GM21619 (cell line): Measurements from ENCODE around the gene CDSN.

Experiments used
- ATAC-seq: cut with Tn5 transposase; IDR thresholded peaks from one replicate; pipeline ENCODE4 v1.9.1; 2021; ENCODE audit not compliant: unreplicated experiment

CDSN gene

DNA sequence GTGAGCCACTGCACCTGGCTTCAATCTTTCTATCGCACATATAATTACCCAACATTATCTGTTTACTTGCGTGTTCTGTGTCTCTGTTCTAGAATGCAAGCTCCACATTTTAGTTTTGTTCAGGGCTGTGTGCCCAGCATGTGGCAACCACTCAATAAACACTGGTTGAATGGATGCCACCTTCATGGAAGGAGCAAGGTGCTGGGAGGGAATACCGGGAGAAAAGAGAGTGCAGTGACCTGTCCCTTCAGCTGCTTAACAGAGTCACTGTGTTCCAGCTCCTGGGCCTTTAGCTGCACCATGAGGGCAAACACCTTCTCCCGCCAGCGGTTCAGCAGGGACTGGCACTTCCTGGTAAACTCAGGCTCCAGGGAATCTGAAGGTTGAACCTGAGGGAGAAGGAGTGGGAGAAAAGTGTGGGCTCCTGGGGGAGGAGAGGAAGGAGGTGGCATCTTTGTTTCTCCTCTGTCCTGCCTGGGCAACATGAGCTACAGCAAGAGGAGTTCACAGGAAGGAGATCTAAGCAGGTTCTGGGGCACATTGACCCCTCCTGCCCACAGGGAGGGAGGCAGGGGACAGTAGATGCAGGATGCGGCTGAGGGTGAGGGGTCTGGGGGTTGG, 29.7 kb upstream of the CDSN start:
- no peak for ATAC-seq

DNA sequence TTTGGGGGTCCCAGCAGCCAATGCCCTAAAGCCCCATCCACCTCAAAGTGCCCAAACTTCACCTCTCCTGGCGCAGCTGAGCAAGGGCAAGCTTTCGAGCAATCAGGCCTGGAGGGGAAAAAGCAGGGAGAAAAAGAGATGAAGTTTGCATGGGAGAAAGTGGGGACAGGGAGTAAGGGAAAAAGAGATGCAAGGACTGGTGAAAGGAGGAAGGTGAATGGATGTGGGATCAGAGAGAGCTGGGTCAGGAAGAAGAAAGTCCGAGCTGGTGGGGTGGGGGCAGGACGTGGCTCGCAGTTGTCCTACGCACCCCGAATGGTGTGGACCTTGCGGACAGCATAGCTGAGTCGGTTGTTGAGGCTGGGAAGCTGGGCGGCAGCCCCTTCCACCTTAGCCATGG, 25.1 kb upstream of the CDSN start:
- ATAC-seq: no peak

DNA sequence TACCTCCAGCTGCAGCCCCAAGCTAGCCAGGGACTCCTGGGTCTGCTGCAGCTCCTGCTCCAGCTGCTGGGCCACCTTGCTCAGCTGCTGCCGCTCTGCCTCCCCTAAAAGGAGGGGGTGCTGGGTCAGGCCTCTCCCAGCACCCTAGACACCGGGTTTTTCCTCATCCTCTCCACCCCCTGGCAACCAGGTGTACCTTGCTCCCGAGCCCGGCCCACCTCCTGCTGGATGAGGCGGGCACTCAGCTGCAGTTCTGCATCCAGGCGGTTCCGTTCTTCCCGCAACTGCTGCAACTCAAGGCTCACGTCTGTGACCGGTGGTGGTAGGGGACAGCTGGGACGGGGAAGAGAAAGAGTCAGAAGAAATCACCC, 24.7 kb upstream of the CDSN start:
- no peak for ATAC-seq

DNA sequence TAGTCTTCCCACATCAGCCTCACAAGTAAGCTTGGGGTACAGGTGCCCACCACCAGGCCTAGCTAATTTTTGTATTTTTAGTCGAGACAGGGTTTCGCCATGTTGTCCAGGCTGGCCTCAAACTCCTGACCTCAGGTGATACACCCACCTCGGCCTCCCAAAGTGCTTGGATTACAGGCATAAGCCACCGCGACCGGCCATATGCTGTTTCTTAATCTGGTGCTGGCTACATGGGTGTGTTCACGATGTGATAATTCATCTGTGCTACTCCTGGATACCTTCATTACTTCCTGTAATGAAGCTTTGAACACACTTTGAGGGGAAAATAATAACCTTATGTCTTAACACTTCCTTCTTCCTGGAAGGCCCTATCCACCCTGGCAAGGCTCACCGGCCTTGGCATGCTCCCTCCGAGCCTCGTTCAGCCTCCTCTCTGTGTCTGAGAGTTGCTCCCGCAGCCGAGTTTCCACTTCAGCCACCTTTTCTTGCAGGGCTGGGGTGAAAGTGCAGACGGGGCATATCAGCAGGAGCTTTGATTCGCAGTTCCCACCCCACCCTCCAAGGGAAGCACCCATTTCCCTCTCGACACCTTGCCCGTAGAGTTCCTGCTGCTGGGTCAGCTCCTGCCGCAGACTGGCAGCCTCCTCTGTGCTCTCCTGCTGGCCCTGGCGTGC, 24.2 kb upstream of the CDSN start:
- ATAC-seq: no peak

DNA sequence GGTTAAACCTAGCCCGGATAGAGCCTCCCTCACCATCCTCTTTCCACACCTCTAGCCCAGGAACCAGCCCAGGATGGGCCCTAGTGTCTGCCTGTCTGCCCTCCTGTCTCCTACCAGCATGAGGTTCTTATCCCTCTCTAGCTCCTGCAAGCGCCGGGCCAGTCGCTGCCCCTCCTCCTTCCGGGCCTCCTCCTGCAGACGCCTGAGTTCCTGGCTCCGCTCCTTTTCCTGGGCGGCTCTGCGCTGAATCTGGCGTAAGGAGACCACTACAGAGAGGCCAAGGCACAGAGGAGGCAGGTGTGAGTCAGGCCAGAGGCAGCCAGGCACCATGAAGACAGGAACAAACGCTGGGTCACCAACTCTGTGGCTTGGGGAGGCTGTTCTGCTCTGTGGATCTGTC, 22.9 kb upstream of the CDSN start:
- ATAC-seq: no peak

DNA sequence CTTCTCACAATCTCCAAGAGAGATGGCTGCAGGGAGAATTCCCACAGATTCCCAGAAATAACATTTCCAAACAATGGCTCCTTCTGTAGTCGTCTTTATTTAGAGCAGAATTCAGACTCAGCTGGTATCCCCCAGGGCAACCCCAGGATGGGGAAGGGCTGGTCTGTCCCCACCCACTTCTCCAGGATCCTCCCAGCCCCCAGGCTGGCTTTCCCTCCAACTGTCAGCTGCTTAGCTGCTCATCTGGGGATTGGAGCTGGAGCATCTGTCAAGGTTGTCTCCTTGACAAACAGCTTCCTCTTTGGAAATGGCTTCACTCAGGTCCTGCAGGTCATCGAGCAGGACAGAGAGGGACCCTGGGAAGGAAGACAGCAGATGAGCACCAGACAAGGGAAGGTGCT, 22.1 kb upstream of the CDSN start:
- no peak for ATAC-seq

DNA sequence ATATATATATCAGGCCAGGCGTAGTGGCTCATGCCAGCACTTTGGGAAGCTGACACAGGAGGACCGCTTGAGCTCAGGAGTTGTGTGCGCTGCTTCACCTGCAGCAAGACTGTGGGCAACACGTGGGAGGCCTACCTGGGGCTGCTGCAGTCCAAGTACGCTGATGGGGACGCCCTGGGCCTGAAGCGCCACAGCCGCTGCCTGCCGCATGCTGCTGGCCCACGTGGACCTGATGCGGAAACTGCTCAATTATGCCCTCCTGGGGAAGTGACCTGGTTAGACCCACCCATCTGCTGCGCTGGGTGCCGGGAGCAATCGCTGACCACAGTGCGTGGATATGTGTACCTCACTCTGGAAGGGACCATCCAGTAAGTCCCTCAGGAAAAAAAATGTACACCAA, 20.4 kb upstream of the CDSN start:
- no peak for ATAC-seq

DNA sequence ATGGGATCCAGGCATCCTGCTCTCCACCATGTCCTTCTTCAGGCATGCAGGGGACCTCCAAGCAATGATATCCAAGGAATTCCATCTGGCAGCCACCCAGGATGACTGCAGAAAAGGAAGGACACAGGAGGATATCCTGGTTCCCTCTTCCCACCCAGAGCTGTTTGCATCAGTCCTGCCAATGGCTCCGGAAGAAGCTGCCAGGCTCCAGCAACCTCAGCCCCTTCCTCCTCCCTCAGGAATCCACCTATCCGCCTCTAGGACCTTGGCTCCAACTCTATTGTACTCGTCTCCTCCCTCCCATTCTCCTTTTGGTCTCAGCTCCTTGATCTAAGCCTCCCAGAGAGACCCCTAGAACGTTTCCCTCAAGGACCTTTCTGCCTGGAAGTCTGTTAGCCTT, 19.4 kb upstream of the CDSN start:
- ATAC-seq: no peak

DNA sequence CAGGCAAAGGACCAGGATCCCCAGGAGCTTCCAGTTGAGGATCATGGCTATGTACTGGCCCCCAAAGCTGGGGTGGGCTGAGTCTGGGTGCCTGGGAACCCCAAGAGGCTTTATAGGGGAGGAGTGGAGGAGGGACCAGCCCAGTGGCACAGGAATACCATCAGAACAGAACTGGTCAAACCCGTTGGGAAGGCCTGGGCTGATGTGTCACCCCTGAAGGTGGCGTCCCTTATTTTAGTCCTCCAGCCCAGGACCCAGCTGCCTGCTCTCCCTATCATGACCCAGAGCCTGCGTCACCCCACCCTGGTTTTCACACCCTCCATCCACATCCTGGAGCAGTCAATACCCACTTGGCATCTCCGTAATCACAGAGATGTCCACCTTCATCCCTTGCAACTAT, 18.7 kb upstream of the CDSN start, which contains the start of gene PSORS1C2:
Gene PSORS1C2, minus strand, starts transcription at position 85 of the 400 bp plus-strand sequence. Its CDS starts 40 bp downstream, at position 45.
- ATAC-seq: no peak

DNA sequence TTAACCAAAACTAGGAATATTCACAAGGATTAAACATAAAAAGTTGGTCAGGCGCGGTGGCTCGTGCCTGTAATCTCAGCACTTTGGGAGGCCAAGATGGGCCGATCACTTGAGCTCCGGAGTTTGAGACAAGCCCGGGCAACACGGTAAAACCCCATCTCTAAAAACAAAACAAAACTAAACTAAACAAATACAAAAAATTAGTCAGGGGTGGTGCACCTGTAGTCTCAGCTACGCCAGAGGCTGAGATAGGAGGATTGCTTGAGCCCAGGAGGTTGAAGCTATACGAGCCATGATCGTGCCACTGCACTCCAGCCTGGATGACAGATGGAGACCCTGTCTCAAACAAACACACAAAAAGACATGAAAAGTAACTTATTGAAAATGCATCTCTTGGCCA, 15.5 kb upstream of the CDSN start:
- no peak for ATAC-seq

DNA sequence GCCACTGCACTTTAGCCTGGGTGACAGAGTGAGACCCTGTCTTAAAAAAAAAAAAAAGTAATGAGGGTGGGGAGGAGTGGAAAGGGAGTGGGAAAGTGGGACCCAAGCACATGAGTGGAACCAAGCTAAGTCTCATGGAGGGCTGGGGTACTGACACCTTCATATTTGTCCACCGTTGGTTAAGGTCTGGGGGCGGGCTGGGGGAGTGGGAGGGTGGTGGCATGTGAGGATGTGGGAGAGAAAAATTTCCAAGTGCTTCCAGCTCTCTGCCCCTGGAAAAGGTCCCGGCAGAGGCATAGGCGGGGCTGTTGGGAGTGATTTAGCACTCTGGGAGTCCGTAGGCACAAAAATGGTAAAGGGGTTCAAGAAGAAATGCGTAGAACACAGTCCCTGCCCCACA, 12.6 kb upstream of the CDSN start:
- no peak for ATAC-seq

DNA sequence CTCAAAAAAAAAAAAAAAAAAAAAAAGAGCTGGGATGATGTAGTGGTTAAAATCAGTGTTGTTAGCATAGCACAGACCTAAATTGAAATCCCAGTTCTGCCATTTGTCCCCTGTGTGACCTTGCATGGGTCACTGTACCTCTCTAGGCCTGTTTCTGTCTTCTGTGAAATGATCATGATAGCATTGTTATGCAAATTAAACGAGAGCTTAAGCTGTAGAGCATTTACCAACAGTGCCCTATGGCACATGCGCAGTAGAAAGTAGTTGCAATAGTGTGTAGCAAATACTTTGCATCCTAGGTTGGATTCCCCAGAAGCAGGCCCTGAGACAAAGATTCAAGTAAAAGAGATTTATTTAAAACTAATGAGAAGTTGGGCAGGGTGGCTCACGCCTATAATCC, 11.3 kb upstream of the CDSN start:
- ATAC-seq: no peak

DNA sequence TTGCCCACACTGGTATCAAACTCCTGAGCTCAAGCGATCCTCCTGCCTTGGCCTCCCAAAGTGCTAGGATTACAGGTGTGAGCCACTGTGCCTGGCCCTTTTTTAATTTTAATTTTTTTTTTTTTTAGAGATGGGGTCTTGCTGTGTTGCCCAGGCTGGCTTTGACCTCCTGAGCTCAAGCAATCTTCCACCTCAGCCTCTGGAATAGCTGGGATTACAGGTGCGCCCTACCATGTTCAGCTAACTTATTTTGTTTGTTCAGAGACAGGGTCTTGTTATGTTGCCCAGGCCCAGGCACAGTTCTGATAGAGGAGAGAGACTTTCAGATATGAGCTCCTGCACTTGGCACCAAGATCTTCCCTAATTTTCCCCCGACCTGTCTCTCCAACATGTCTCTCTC, 10.5 kb upstream of the CDSN start:
- ATAC-seq: no peak

DNA sequence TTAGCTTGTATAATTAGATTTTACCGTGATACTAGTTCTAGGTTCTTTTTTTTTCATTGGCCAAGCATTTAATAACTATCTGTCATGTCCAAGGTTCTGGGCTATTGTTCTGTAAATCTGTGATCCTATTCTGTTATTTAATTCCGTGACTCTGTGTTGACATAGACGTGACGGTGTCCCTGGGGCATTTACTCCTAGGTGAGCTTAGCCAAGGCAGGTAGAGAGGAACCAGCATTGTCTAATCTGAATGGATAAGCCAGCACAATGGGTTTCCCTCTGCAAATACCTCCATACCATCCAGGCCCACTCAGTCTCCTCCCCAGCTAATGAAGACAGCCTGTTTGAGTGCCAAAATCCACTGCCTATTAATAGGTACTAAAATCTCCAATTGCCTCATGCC, 8.9 kb upstream of the CDSN start:
- ATAC-seq: no peak

DNA sequence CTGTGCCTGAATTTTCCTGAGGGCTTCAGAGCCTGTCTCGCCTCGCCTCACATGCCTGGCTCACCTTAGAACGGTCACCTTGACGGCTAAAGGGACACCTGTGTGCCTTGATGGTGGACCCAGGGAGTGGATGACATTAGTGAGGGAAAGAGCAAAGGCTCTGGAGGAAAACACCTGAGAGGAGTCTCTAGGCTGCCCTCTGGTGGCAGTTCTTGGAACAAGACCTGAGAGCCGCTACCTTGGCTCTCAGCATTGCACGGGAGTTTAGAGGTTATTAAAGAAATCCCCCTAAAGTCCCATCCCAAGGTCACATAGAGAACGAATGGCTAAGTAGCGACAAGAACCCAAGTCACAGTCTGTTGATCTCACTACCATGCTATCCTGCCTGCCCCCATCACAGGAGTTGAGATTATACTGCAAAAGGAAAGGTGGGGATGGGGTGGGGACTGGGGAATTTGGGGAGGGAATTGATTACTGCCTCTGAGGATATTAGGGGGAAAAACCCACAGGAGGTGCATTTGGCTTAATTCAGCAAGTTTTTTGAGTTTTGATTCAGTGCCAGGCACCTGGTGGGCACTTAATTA, 7.9 kb upstream of the CDSN start:
- no peak for ATAC-seq

DNA sequence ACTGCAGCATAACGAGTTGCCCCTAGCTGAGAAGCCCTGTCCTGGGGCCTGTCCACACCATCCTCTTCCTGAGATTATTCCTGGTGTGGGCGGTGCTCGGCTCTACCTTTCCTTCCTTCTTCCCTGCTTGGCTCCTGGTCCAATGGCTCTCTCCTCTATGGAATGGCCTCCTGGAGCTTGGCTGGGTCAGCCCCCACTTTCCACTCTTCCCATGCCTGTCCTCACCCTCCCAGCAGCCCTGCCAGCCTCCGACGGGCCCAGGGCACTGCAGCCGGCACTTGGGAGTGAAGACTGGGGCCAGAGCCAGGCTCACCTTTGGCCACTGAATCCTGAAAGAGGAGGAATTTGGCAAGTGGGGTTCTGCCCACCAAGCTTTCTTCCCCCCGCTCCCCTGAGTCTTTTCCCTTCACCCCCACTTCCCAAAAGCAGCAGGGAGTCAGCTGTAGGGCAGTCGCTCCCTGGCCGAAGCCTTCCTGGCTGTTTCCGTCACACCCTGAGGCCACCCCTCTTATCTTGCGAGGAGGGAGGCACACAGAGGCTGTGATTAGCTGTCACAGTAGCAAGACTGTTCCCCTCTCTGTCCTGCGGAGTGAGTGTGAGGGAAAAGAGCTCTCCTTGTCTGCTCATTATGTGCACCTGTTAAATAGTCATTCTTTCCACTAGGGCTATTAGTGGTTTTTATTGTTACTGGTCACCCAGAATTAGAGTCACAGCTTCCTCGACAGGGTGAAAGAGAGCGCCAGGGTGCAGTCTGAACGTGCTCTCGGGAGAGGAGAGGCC, 6.3 kb upstream of the CDSN start:
- ATAC-seq: no peak

DNA sequence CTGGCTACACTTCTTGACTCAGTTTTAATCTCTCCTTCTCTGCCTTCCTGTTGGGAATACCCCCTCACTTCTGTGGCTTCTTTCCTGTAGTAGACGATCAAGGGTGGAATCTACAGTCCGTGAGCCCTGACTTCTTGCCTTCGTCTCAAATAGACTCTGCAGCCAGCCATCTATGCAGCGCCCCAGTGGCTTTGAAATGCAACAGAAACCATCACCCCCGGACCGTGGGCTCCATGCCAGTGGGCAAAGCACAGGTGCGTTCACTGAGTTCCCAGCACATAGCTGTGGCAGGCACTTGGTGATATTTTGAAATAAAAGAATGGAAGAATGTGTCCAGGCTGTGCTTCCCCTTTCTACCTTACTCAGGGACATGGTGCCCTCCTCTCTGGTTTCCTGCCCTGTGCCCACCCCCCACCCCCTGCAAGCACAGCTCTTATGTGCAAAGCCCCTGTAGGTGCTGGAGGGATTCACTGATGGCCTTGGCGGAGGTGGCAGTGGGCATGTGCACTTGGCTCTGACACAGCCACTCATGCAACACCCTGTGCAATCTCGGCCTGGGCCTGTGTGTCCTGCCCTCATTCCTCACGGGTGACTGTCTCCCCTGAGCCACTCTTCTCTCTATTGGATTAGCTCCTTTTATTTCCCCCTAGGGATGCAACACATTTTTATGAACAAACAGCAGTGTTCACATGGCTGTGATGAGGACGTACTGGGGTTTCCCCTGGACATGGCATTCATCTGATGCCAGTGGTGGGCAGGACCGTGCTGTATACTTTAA, 5.5 kb upstream of the CDSN start:
- no peak for ATAC-seq

DNA sequence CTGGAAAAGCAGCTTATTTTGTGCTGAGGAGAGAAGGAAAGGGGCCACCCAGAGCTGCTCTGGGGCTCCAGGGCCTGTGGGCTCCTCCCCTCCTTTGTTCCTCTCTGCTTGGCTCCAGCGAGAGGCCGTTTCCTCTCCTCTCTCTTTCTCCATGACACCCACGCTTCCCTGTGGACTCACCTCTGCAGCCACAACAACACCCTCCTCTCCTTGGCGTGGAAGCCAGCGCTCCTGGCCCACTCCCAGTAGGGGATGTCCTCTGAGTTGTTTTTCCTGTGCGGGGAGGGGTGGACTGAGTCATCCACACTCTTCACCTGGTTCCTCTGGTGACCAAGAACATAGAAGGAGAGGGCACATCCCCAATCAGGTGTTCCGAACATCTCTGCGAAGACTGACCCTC, 4.9 kb upstream of the CDSN start:
- ATAC-seq: no peak

DNA sequence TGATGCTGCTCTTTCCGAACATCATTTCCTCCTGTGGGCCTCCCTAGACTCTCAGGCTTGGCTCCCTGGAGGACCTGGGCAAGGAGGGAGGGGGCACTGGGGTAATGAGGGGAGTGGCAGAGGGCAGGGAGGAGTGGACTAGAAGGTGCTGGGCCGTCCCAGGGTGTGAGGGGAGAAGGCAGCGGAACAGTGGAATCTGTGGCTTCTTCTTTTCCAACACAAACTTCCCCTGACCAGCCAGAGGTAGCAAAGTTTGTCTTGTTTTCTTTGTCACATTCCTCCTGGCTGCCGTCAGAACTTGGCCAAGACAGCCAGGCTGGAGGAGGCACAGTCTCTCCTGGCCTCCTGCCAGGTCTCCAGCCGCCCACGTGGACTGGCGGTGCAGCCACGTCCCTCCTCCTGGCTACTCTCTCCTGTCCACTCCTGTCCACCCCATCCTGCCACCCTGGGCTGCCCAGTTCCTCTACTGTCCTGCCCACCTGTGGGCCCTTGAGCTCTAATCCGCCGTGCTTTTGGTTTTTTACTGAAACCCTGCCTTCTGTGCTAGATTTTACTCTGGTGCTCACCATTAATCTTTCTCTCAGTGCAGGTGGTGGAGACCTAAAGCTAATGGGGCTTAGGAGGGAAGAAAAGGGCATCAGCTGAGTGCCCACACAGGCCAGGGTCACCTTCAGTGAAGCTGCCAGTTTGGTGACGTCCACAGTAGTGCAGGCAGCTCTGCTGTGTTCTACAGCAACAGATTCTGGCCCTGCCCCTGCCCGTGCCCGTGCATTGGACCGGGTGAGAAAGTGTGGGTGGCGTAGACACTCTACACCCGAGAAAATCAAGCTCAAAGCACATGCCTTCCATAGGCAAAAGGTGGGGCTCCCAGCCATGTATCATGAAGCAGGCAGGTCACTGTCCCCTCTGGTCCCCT, 2.8 kb upstream of the CDSN start:
- ATAC-seq: no peak

DNA sequence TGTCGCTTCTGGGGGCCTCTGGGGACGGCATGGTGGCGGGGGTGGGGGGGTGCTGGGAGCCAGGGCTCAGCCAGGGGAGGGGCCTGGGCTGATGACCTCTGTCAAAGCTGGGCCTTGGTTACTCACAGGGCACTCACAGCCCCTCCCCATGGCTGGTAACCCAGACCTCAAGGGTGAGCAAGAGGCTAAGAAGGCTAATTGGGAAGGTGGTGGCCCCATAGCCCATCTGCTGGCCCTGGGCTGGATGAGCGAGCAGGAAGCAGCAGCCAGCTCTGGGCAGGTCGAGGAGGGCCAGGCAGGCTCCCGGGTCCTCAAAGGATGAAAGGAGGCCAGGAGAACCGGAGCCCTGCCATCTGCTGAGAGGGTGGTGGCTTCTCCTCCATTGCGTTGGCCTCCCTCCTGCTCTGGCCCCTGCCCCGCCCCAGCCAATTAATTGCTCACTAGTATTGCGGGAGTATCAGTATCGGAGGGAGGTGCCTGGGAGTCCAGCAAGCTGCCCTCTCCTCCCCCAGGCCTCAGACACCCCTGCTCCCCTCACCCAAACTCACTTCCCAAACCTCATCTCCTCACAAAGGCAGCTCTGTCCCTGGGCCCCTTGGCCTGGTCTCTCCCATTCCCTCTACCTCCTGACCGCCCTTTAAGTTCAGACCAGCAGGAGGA, 1.0 kb upstream of the CDSN start:
- ATAC-seq: no peak
